Stimulated activated CD8-positive, alpha-beta memory T cell treated with anti-CD3 and anti-CD28 coated beads, Interleukin-7, amount 100 ng/mL, for 24 hours (primary cell): ENCODE measurements around the gene GCC1.

Experiments
- DNase-seq: peaks from one replicate; pipeline ENCODE4 v3.0.0-alpha.2; 2020; ENCODE audit warnings: low read depth

GCC1 gene, protein sequence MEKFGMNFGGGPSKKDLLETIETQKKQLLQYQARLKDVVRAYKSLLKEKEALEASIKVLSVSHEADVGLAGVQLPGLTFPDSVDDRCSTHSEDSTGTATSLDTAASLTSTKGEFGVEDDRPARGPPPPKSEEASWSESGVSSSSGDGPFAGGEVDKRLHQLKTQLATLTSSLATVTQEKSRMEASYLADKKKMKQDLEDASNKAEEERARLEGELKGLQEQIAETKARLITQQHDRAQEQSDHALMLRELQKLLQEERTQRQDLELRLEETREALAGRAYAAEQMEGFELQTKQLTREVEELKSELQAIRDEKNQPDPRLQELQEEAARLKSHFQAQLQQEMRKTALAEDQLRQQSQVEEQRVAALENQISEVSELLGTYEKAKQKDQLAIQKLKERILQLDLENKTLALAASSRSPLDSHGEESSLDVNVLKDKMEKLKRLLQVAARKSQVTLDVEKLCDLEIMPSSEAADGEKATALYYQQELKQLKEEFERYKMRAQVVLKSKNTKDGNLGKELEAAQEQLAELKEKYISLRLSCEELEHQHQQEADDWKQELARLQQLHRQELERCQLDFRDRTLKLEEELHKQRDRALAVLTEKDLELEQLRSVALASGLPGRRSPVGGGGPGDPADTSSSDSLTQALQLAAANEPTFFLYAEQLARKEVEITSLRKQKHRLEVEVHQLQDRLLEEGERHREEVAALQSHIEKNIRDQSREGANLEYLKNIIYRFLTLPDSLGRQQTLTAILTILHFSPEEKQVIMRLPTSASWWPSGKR

GRCh38 chr7:127585044-127585953, at the start of gene GCC1:
GCC1 (minus strand) TSS chr7:127585596; CDS start chr7:127585182, 414 bp downstream.
- DNase-seq, result peak; percentile 88

DNA sequence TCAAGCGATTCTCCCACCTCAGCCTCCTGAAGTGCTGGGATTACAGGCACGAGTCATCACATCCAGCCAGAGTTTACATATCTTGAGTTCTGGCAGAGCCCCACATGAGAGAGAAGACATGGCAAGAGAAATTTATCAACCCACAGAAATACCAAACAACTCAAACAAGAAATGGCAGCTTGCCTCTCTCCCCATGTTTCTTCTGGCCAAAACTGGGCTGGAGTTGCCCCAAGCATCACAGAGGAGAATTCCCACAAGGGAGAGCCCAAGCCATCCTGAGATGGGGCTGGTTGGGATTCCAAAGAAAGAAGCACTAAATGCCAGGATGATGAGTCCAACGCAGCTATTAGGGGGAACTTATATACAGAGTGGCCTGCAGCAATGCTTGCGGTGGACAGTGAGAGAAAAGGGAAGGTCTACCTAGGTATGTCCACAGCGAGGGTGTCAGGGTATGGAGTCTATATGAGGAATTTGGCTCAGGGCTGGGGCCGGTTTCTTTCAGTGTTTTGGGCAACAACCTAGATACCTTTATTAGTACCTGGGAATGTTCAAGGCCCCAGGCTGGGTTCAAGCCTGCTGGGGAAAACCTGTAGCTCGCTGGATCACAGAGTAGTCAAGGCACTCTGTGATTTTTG, 47.0 kb upstream of the GCC1 start:
- DNase-seq, result no peak

GRCh38 chr7:127629268-127629854, 44.0 kb upstream of the GCC1 start:
- no peak for DNase-seq

DNA sequence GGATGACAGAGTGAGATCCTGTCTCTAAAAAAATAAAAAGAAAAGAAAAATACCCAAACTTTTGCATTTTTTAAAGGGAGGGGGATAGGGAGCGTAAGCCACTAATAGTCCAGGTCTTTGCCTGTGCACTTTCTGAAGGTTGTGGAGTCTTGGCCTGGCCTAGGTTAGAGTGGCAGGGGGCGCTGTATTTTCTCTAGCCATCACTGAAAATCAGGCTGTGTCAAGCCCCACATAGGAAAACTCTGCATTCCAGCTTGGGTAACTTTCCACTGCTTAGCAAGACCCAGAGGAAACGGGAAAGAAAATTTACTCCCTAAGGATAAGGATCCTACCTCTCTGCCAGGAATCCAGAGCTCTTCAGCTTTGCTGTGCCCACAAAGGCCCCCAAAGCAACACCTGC, 43.0 kb upstream of the GCC1 start:
- no peak for DNase-seq

- no peak for DNase-seq
Observed at GRCh38 chr7:127625331-127625730, 39.9 kb upstream of the GCC1 start.

- no peak for DNase-seq
Observed at GRCh38 chr7:127620406-127621233, 35.2 kb upstream of the GCC1 start.

DNA sequence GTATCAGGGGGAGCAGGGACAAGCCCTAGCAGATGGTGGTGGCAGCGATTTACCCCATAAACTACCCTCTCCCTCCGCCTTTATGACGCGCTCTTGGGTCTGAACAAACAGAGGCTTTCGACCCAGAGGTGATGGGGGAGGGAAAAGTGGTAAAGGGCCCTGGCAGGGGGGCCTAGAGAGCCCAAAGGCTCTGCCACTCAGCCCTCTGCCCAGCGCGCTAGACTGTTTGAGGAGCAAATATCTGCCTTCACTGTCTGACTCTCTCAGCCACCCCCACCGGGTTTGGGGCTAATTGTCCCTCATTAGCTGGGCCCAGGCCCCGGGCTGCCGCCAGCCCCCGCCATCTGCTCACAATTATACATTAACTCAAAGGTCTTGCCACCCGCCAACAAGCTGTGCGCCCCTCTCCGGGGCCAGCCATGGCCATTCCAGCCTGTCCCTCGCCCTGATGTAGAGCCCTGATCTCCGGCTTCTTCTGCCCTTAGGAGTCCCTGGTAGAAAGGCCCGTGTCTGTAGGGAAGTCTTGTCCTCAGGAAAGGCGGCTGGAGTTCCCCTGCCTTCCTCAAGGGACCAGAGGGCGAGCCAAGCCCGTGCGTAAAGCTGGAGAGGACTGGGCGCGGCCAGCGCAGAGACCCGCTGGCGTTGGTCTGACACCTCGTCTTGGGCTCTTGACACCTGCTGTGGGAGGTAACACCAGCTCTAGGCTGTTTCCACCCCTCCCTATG, 34.4 kb upstream of the GCC1 start:
- DNase-seq, result no peak

DNA sequence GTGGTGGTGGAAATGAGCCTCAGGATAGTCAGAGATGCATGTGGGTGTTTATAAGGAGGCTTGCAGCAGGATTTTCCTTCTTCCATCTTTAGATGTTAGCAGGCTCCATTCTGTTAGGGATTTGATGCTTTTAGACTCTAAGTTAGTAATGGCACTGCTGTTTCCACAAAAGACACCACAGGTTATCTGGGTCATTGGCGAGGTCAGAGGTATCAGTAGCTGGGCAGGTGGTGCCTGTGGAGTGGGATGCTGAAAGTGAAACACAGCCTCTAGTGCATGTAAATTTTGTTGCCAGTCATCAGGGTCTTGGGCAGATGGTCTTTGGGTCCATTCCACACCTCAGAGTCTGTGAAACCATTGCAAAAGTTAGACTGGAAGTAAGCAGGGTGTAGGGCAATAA, 33.4 kb upstream of the GCC1 start:
- no peak for DNase-seq

DNA sequence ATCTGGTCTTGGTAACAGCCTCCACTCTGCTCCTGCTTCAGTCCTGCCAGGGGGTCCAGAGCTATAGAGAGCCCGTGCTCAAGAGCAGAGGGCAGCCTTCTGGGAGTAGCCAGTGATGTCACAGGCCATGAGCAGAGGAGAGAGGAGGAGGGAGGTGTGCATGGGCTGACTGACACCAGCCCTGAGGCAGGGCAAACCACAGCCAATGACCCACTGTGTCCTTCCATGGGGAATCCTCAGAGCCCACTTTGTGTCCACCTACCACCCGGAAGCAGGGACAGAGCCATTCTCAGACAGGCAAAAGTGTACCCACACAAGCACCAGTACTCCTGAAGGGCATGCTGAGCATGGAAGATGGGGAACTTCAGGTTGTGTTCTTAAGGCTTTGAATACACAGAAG, 32.6 kb upstream of the GCC1 start, which contains the start of gene PAX4:
Gene PAX4, minus strand, starts transcription at position 101 of the 400 bp plus-strand sequence. CDS start 2,214 bp downstream, outside the sequence.
- no peak for DNase-seq

- DNase-seq, result no peak
Observed at GRCh38 chr7:127616724-127617123, 31.3 kb upstream of the GCC1 start.

DNA sequence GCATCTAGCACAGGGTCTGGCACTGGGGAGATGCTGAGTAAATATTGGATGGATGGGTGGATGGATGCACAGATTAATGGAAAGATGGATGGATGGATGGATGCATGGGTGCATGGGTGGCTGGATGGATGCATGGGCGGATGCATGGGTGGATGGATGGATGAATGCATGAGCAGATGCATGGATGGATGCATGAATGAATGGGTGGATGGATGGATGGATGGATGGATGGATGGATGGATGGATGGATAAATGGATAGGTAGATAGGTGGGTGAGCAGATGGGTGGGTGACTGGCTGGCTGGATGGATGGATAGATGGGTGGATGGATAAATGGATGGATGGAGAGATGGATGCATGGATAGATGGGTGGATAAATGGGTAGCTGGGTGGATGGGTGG, 26.9 kb upstream of the GCC1 start:
- DNase-seq, result no peak

DNA sequence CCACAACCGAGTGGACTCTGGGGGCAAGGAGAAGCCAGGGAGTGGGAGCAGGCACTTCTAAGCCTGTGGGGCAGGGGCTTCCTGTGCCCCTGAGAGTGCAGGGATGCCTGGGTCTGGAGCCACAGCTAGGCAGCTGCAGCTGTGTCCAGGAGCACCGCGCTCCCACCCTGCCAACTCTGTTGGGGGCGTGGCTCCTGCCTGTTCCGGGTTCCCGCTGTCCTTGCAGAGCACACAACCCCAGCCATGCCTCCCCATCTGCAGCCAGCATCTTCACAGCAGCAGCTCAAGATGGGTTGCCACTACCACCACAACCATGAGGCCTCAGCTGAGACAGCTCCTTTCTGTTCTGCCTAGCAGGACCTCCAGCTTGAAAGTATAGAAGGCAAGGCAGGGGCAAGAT, 23.9 kb upstream of the GCC1 start:
- DNase-seq, result no peak

DNA sequence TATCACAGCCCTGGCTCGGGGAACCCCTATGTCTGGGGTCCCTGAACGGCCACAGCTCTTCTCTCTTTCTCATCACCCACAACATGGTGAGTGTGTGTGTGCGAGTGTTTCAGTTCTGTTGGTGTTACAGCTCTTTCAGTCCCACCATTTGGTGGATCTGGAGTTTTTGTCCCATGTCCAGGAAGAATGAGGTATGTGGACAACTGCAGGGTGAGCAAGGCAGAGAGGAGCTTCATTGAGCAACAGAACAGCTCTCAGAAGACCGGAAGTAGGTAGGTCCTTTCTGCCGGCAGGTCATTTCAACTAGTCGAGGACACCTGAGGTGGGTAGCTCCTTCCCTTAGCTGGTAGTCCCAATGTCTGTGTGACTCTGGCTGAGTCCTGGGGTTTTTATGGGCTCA, 23.1 kb upstream of the GCC1 start:
- DNase-seq, result no peak

DNA sequence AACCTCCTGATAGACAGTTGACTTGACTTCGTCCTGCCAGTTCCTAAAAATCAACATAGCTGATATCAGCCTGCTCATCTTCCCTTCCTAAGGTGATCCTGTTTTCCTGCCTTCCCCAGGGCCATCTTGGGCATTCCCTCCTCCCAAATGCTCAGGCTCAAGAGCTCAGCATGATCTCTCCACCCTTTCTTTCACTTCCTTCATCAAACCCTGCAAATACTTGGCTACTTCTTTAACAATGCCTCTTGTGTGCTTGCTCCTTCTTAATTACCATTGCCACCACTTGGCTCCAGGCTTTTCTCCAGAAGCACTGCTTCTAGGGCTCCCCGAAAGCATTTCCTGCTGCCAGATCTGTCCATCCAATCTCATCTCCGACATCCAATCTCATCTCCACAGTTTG, 15.5 kb upstream of the GCC1 start:
- DNase-seq, result no peak

- DNase-seq, result no peak
Observed at GRCh38 chr7:127598318-127598717, 12.9 kb upstream of the GCC1 start.

DNA sequence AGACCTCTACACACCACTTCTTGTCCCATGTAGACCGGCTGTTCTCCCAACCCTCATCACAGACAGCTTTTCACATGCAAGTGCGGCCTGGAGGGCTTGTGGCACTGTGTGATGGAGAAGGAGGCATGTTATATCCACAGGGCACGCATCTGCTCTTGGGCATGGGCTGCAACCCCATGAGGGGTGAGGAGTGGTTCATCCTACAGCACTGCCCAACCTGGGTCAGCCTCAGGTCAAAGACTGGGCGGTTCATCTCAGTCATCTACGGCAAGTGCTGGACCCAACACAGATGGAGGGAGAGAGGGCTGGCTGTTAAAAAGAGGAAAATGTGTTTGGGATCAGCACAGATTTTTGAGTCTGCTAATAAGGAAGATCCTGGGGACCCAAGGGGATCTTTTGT, 10.3 kb upstream of the GCC1 start:
- DNase-seq, result no peak

- no peak for DNase-seq
Observed at GRCh38 chr7:127594490-127594889, 9.1 kb upstream of the GCC1 start.

DNA sequence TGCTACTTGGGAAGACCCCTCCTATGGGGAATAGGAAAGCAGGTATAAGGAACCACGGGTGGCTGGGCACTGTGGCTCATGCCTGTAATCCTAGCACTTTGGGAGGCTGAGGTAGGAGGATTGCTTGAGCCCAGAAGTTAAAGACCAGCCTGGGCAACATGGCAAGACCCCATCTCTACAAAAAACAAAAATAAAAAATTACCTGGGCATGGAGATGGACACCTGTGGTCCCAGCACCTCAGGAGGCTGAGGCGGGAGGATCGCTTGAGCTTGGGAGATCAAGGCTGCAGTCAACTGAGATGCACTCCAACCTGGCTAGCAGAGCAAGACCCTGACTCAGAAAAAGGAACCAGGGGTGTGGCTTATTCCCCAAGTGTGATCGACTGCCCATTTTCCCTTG, 7.2 kb upstream of the GCC1 start:
- DNase-seq, result no peak

GRCh38 chr7:127591591-127591990, 6.2 kb upstream of the GCC1 start:
- DNase-seq, result no peak

DNA sequence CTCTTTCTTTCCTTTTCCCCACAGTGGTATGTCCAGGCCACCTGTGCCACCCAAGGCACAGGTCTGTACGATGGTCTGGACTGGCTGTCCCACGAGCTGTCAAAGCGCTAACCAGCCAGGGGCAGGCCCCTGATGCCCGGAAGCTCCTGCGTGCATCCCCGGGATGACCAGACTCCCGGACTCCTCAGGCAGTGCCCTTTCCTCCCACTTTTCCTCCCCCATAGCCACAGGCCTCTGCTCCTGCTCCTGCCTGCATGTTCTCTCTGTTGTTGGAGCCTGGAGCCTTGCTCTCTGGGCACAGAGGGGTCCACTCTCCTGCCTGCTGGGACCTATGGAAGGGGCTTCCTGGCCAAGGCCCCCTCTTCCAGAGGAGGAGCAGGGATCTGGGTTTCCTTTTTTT, 5.8 kb upstream of the GCC1 start:
- no peak for DNase-seq
